NCI-H82 treated with DMSO at 0.1 percent for 48 hours (cell line): Measurements from ENCODE around the gene RNASE12.
A peak's percentile ranks its signal among the peaks of the same experiment; 100 is the strongest.
"Not testable (repeated sequence)": the region's sequence is repeated elsewhere in the genome, so short reads cannot be mapped to it uniquely, and the experiment has no call there.

Experiments used
- DNase-seq: peaks from one replicate; lab custom pipeline; 2025; ENCODE audit not compliant: unreplicated experiment; lab: John Stamatoyannopoulos, UW

RNASE12 gene

GRCh38 chr14:20614038-20614840, 23.1 kb upstream of the RNASE12 start:
- no peak for DNase-seq

DNA sequence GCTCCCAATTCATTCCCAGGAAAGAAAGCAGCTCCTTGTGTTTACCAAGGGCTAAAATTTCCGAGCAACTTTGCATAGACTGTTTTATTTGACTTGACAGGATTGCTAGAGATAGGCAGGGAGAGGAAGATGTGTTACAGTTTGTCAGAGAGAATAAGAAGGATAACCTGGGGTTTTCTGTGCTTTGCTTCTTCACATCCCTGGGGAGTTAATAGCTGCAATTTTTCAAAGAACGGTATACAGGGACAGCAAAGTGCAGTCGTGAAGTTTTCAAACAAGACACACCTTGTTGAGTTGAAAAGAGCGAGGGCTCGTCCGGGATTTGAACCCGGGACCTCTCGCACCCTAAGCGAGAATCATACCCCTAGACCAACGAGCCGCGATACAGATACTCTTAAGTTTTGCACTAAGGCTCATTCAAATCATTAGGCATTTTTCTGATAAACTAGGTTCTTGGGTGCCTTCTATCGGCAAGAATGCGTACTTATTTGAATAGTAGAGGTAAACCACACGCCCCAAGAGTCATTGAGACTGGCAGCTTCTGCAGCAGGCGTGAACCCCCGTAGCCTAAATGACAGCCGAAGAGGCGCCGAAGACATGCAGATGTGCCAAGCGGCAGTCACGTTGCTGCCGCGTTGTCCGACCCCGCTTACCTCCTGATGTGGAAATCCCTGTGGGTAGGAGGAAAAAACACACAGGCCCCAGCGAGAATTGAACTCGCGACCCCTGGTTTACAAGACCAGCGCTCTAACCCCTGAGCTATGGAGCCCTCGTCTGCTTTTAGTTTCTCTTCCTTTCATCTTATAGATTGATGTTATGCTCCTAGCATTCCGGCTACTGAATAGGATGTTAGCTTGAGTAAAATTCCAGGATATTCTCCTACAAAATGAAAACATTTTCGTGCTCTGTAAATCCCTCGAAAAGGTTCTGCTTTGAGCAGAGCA, 22.2 kb upstream of the RNASE12 start:
- peak; percentile 92 for DNase-seq

DNA sequence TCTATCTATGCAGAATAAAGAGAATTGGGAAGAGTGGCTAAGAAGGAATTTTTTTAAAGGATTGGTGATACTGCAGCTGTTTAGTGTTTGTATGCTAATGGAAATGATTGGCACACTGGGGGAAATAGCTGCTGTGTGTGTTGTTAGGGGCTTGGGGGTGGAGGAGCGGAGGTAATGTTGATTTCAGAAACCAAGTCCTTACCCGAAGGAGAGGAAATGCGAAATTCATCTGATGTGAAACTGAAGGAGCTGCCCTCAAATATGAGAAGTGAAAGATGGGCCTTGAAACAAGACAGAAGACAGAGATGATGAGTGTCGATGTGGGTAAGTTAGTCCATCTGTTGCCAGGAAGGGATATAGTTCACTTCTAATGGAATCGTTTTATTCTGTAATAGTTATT, 21.2 kb upstream of the RNASE12 start:
- DNase-seq, result no peak

DNA sequence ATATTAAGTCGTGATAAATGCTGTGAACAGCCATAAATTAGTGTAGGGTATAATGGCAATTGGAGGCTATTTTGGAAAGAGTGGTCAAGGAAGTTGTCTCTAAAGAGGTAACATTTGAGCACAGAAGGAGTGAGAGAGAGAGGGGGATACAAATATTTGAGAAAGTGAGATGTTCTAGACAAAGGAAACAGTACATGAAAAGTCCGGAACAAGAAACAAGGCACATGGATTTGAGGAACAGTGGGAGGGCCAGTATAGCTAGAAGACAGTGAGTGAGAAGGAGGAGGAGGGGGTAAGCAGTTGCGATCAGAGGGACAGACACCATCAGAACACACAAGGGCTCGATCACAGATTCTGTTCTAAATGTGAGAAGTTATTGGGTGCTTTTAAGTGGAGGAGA, 20.1 kb upstream of the RNASE12 start:
- no peak for DNase-seq

DNA sequence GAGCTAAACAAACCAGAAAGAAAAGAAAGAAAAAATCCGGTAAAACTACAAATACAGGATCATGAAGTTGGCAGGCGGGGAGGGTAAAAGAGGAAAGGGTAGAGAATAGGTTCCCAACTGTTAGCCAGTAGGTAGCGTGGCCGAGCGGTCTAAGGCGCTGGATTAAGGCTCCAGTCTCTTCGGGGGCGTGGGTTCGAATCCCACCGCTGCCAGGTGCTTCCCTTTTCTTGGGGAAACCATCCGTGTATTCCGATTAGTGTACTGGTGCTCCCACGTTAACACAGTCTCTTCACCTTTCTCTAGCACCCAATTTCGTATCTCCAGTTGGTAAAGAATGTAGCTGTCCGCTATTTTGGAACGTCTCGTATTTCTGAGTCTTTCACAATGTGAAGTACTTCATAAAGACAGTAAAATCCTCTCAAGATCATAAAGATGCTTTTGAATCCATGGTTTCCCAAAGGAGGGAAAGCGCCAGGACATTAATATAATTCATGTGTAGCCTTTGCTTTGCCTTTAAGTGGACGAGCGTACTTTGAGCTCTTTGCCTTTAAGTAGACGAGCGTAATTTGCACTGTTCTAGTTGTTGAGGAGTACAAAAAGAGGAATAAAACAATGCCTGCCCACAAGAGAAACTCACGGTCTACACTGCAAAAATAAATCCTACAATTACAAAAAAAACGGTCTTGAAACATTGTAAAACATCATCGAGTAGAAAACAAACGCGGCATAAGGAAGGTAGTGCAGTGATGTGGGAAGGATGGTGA, 19.0 kb upstream of the RNASE12 start:
- peak; percentile 67 for DNase-seq

GRCh38 chr14:20609215-20610001, 18.2 kb upstream of the RNASE12 start:
- DNase-seq, result peak; percentile 71

DNA sequence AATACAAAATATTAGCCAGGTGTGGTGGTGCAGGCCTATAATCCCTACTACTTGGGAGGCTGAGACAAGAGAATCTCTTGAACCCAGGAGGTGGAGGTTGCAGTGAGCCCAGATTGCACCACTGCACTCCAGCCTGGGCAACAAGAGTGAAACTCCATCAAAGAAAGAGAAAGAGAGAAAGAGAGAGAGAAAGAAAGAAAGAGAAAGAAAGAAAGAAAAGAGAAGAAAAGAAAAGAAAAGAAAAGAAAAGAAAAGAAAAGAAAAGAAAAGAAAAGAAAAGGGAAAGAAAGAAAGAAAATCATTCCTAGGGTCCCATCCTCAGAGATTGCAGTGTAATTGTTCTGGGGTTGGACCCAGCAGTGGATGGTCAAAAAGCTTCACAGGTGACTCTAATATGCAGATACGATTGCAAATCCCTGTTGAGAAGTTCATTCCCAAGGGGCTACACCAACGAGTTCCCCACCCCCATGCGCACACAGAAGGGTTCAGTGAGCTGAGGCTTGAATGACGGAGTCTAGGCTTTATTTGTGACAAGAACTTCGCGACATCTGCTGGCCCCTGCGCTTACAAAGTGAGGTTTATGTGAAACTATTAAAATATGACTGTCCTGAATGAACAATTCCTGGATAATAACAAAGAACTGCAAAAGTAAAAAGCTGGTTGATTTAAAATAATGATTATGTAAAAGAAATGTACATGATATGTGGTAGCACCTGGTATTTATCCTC, 17.4 kb upstream of the RNASE12 start:
- DNase-seq, result no peak

DNA sequence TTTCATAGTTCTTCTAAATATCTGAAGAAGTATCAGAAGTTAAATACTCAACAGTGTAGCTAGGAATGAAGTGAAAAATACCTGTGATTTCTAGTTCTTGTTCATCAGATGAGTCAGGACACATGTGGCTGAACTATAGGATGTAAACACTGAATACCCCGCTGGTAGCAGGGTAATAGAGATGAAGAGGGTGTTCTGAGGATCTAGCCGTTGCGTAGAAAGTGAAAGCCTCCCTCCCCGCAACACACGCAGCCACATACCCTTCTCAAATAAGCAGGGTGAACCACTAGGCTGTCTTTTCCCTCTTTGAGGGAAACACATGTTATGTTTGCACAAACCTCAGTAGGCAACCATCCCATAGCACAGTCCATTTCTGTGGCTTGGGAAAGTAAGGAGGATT, 16.4 kb upstream of the RNASE12 start:
- no peak for DNase-seq

DNA sequence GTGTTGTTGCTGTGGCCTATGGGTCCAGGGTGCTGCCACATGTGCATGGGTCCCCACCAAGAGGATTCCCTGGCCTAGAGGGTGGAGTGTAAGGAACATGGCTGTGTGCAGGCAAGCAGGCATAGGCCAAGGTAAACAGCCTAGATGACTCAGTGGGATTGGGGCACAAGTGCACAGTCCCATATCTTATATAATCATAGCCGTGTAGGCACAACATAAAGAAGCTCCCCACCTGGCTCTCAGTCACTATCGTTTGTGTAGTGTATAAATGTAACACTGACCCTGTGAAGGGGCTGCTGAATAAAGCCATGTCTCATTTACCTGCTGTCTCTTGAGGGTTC, 15.7 kb upstream of the RNASE12 start:
- no peak for DNase-seq

DNA sequence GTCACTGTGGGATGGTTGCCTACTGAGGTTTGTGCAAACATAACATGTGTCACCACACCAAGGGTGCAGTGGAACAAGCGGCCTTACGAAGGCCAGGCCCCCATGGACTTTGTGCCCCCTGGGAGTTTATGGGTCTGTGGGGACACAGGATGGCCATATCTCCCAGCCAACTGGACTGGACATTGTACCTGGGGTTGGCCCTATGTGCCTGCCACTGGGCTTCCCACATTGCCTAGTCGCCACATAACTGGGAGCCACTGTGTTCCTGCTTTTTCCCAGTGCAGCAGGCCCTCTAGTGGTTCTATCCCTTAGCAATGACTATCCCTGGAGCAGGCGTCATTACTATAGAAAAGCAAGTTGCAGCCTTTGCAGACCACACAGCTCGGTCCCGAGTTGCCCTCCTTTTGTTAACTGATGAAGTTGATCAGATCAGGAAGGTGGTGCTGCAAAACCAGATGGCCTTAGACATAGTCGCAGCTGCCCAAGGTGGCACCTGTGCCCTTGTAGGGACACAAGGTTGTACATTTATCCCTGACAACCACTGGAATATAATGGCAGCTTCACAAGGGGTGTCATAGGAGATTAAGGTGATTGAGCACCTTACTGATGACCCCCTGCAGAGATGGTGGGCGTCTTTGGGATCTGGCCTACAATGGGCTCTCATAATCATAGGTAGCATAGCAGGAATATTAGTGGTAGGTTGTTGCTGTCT, 15.2 kb upstream of the RNASE12 start:
- no peak for DNase-seq

DNA sequence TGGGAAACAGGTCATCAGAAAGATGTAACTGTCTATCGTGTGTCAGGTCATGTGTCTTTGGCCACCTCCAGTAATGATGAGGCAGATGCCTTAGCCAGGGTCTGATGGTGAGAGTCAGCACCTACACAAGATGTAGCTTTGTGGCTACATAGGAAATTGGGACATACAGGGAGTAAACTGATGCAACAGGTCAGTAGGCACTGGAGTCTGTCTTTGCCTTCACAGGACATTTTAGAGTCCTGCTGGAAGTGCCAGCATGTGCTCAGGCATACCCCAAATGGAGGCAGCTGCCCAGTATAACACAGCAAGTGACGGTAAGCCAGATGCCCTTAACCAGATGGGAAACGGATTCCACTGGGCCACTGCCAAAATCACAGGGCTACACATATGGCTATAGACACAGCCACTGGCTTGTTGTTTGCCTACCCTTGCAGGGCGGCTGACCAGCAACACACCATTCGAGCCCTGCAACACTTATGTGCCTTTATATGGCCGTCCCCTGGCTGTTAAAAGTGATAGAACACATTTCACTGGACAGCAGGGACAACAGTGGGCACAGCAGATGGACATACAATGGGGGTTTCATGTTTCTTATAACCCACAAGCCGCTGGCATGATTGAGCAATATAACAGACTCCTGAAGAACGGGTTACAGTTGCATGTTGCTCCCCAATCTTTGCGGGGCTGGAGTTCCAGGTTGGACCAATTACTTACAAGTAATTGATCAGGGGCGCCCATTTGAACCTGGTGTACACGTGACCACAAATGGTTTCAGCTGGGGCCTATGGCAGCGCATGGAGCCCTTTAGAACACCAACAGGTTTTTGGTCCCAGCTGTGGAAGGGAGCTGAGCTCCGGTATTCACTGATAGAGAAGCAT, 12.9 kb upstream of the RNASE12 start:
- no peak for DNase-seq

DNA sequence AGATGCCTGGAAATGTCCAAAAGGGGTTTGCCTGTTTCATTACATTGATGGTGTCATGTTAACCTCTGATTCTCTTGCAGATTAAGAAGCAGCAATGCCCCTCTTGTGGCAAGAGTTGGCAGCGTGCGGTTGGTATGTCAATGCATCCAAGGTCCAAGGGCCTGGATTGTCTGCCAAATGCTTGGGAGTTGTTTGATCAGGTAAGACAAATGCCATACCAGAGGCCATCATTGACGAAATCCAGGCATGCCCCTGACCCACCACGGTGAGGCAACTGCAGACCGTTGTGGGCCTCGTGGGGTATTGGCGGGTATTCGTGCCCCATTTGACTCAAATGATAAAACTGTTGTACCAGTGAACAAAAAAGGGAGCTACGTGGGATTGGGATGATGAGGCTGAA, 11.4 kb upstream of the RNASE12 start:
- no peak for DNase-seq

- no peak for DNase-seq
Measured at GRCh38 chr14:20601522-20601921, 10.3 kb upstream of the RNASE12 start.

- DNase-seq, result no peak
Measured at GRCh38 chr14:20597108-20597507, 5.9 kb upstream of the RNASE12 start.

GRCh38 chr14:20595726-20596125, 4.5 kb upstream of the RNASE12 start:
- not testable (repeated sequence) for DNase-seq

GRCh38 chr14:20592574-20592973, 1.4 kb upstream of the RNASE12 start:
- DNase-seq, result no peak

DNA sequence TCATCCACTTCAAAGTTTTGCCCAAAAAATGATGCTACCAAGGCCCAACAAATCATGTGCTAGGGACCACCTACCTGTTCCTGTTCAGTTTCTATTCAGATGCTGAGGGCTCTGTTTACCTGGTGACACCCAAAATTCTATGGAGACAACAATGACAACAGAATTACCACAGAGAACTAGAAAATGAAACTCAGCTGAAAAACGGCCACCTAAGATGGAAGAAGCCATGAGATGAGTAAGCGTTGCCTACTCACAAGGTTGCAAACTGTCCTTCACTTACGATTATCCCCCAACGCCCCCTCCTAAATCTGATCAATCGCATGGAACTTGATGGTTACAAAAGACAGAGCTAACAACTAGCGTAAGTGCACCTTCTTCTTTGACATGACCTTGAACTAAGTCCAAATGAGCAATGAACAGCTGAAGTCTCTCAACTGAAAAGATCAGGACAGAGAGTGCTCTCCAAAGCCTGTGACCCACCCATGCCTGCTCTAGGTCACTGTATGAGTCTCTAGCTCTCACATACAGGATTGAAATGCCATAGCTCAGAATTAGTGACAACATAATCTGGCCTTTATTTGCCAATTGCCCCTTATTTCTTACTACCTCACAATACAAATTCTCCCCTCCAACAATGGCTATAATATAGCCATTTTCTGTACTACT, 3.6 kb downstream of the RNASE12 start, which contains the start of gene RNASE11:
RNASE11 (minus strand) TSS at position 513 of the 666 bp plus-strand sequence.
- no peak for DNase-seq

DNA sequence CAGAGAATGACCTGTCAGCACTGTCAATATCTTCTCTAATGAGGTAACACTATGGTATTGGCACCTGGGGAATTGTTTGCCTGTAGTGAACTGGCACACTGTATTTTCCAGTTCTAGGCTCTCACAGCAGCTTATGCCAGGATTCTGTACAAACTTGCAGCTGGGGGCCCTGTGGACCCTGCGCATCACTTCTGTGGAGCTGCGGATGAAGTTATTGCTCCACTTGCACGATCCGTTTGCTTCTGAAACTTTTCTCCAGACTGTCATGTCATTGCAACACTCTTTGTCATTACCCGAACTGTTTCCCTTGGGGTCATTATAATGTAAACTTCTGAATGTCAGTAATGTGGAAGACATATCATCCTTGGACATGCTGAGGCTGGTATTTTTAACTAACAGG, 7.3 kb downstream of the RNASE12 start:
- DNase-seq, result no peak
